ENCODE data around the gene SLC37A2.

SLC37A2 gene

GRCh38 chr11:125071846-125072217 is 8.7 kb downstream of the SLC37A2 start:
- DNase-seq: no peak

- no peak for DNase-seq
Measured at GRCh38 chr11:125072218-125072960, 9.3 kb downstream of the SLC37A2 start.

- no peak for DNase-seq
Measured at GRCh38 chr11:125072961-125073590, 10.0 kb downstream of the SLC37A2 start.

- DNase-seq: no peak
Measured at GRCh38 chr11:125073616-125074483, 10.7 kb downstream of the SLC37A2 start.

GRCh38 chr11:125074511-125075241 is 11.6 kb downstream of the SLC37A2 start:
- no peak for DNase-seq

GRCh38 chr11:125075242-125075625 is 12.1 kb downstream of the SLC37A2 start:
- DNase-seq: no peak

GRCh38 chr11:125075900-125076317 is 12.8 kb downstream of the SLC37A2 start:
- no peak for DNase-seq

- no peak for DNase-seq
Measured at GRCh38 chr11:125076378-125076945, 13.4 kb downstream of the SLC37A2 start.

- DNase-seq: no peak
Measured at GRCh38 chr11:125078016-125078415, 14.9 kb downstream of the SLC37A2 start.

- no peak for DNase-seq
Measured at GRCh38 chr11:125078516-125079140, 15.5 kb downstream of the SLC37A2 start.

- DNase-seq: no peak
Measured at GRCh38 chr11:125079151-125079877, 16.2 kb downstream of the SLC37A2 start.

- no peak for DNase-seq
Measured at GRCh38 chr11:125079878-125080530, 16.9 kb downstream of the SLC37A2 start.

- DNase-seq: no peak
Measured at GRCh38 chr11:125080531-125080911, 17.4 kb downstream of the SLC37A2 start.

- no peak for DNase-seq
Measured at GRCh38 chr11:125081098-125081798, 18.1 kb downstream of the SLC37A2 start.

GRCh38 chr11:125082040-125082439 is 18.9 kb downstream of the SLC37A2 start:
- DNase-seq: no peak

GRCh38 chr11:125082611-125083311 is 19.7 kb downstream of the SLC37A2 start:
- no peak for DNase-seq

- DNase-seq: no peak
Measured at GRCh38 chr11:125083312-125084056, 20.4 kb downstream of the SLC37A2 start.

- DNase-seq: no peak
Measured at GRCh38 chr11:125084057-125084416, 20.9 kb downstream of the SLC37A2 start.

- DNase-seq: no peak
Measured at GRCh38 chr11:125084761-125085231, 21.7 kb downstream of the SLC37A2 start.
